Transverse colon (tissue), 4 donors: ENCODE results near the gene NEO1. TPM values are rescaled to one million over a fixed set of nuclear protein-coding genes. Genes with fewer than 3 reads are reported as not detected.
A peak's percentile ranks its signal among the peaks of the same experiment; 100 is the strongest.

Experiments used
- DNase-seq: peaks from one replicate; pipeline ENCODE4 v3.0.0-alpha.2; 2019
- H3K27ac ChIP-seq, 4 donors: fragments of 200-600 bp; sonication (generic); 2 replicates each; pipeline ENCODE4 v1.5.1; 2016 to 2018; ENCODE audit warnings: inconsistent platforms in 4 of 4
- H3K27me3 ChIP-seq: fragments of 200-600 bp; sonication (generic); 2 replicates; pipeline ENCODE4 v1.5.1; 2017; ENCODE audit warnings: inconsistent platforms
- H3K36me3 ChIP-seq, 4 donors: fragments of 200-600 bp; sonication (generic); 2 replicates each; pipeline ENCODE4 v1.5.1; 2017 to 2019; ENCODE audit warnings: inconsistent platforms in 4 of 4
- H3K4me1 ChIP-seq, 4 donors: fragments of 200-600 bp; sonication (generic); 2 replicates each; pipeline ENCODE4 v1.5.1; 2017 to 2020; ENCODE audit warnings: inconsistent platforms in 4 of 4
- H3K4me3 ChIP-seq, 4 donors: fragments of 200-600 bp; sonication (generic); 1 replicate in 1 of 4; 2 replicates in 3 of 4; pipeline versions ENCODE4 v1.5.1 to v1.6.1; 2017 to 2019; ENCODE audit warnings: inconsistent platforms in 4 of 4
- H3K9me3 ChIP-seq, 2 donors: fragments of 200-600 bp; sonication (generic); 2 replicates each; pipeline ENCODE4 v1.5.1; 2017 to 2019; ENCODE audit warnings: inconsistent platforms in 2 of 2
- CTCF ChIP-seq, 5 experiments: fragments of 200-600 bp in 3 of 5; fragments of 450-650 bp in 2 of 5; sonication (generic) in 3 of 5; IDR thresholded peaks; 1 replicate in 2 of 5; 2 replicates in 3 of 5; pipeline ENCODE4 v1.5.1; 2016 to 2017; ENCODE audit warnings: antibody characterized with exemption in 5 of 5, inconsistent platforms in 3 of 5, mild to moderate bottlenecking in 2 of 5, moderate library complexity in 1 of 5
- EP300 ChIP-seq: sonication (generic); formaldehyde crosslinking; IDR thresholded peaks from one replicate; pipeline ENCODE4 v1.6.1; 2017; ENCODE audit warnings: antibody characterized with exemption, low read depth
- POLR2A ChIP-seq: fragments of 450-650 bp; IDR thresholded peaks from one replicate; pipeline ENCODE4 v1.6.1; 2016; ENCODE audit warnings: antibody characterized with exemption, mild to moderate bottlenecking, moderate library complexity
- POLR2AphosphoS5 ChIP-seq, 3 donors: sonication (generic); formaldehyde crosslinking; IDR thresholded peaks; one replicate each; pipeline ENCODE4 v1.6.1; 2016; ENCODE audit warnings: antibody characterized with exemption in 3 of 3
- WGBS, 2 donors: methylation state at CpG; one replicate each; pipeline ENCODE4 v1.1.5; 2018; ENCODE audit warnings: low coverage in 1 of 2; 5-methylcytosine and 5-hydroxymethylcytosine counted together
- in situ Hi-C, 4 donors: fragments of 200-750 bp; cut with MboI; loops; one replicate each; pipeline versions ENCODE4 v1.15.0 to v1.15.1; 2017; ENCODE audit warnings: low sequenced_read_pairs in 3 of 4, low pct_ligation_motif_present in 1 of 4, low pct_unique_long_range_greater_than_20kb in 1 of 4
- intact Hi-C: fragments of 100-400 bp; cut with DNase I; formaldehyde crosslinking; loops from one replicate; pipeline ENCODE4 v1.15.1; 2023; ENCODE audit warnings: low total_unique reads
- total RNA-seq, 4 donors: library from RNA; depleted of rRNA; stranded (reverse); fragments of >200 nt; gene quantifications; one replicate each; pipeline ENCODE4 v1.1.0, GENCODE V29; 2016

NEO1 gene
- total RNA-seq, 4 donors from 2014 or later, result 100 to 188 (median 135) TPM

GRCh38 chr15:73078722-73079121 is 26.5 kb downstream of the NEO1 start:
- peak; percentile 30 for DNase-seq
- Histone ChIP-seq H3K27me3 (no peaks in the 10 kb centered on the region), H3K36me3 (no peaks in the 10 kb centered on the region), H3K27ac (peak overlapping the region in 3 of 4 donors; percentile 35 to 48 (median 37)), H3K4me3 (no peak overlapping the region), H3K9me3 (no peaks in the 10 kb centered on the region), H3K4me1 (peaks cover 10 to 94% (median 45%) of the 10 kb centered on the region in 4 donors)
- intact Hi-C loops, result no loop called here
- in situ Hi-C loops, result loop anchor here in 1 of 4 donors (10.0 kb wide), 1 partner anchor 284 kb away; no protein-coding TSS in a partner anchor
- TF ChIP-seq POLR2A, result no peak
- WGBS, 2 donors, result 17 to 45% methylated on average over 2 of the region's 2 CpGs

DNA sequence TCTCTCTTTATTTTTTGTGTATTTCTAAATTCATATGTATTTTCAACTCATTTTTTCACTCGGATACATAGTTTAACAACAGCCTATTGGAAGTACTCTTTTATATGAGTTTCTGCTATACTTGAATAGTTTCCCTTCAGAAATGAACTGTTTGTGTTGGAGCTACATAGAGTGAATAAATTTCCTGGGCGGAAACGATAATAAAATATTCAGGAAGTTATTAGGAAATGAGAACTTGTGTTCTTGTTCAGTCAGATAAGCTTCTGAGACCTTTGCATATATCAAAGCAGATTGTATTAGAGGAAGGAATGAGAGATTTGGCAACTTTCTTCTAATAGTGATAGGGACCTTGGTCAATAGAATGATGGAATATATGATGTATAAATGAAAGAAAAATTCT is 27.3 kb downstream of the NEO1 start:
- no peaks in the 10 kb centered on the region for H3K27me3 ChIP-seq
- H3K36me3 ChIP-seq, result no peaks in the 10 kb centered on the region
- in situ Hi-C loops, result loop anchor here in 1 of 4 donors (10.0 kb wide), 1 partner anchor 285 kb away; no protein-coding TSS in a partner anchor
- peak overlapping the region in 1 of 4 donors; percentile 35 for H3K27ac ChIP-seq
- H3K9me3 ChIP-seq, result no peaks in the 10 kb centered on the region
- DNase-seq, result no peak
- H3K4me3 ChIP-seq, result no peak overlapping the region
- peaks cover 10 to 87% (median 42%) of the 10 kb centered on the region in 4 donors for H3K4me1 ChIP-seq
- 44 to 47% methylated on average over 3 of the region's 3 CpGs for WGBS, 2 donors
- intact Hi-C loops, result no loop called here
- TF ChIP-seq EP300, result no peak
- no peak for TF ChIP-seq CTCF (IDR thresholded peaks at IDR 0.05)
- TF ChIP-seq POLR2AphosphoS5 (IDR thresholded peaks at IDR 0.05), result no peak
- TF ChIP-seq POLR2A, result no peak

DNA sequence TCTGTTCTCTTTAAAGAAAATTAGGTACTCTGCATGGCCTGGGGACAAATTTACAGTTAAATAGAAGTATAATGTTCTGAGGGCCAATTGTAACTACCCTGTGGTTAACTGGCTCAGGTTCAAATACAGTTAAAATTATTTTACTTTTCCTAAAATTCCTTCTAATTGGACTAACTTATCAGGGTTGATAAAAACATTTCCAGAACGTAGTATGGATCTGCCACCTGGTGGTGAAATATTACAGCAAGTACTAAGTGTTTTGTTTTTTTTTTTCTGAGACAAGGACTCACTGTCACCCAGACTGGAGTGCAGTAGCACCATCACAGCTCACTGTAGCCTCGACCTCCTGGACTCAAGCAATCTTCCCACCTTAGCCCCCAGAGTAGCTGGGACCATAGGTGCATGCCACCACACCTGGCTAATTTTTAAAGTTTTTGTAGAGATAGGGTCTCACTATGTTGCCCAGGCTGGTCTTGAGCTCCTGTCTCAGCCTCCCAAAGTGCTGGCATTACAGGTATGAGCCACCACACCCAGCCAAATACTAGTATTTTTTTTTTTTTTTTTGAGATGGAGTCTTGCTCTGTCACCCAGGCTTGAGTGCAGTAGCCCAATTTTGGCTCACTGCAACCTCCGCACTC is 29.2 kb downstream of the NEO1 start:
- WGBS, 2 donors, result 37 to 100% methylated on average over 1 to 3 of the region's 3 CpGs
- intact Hi-C loops, result loop anchor here (1.0 kb wide), 1 partner anchor 285 kb away; no protein-coding TSS in a partner anchor

DNA sequence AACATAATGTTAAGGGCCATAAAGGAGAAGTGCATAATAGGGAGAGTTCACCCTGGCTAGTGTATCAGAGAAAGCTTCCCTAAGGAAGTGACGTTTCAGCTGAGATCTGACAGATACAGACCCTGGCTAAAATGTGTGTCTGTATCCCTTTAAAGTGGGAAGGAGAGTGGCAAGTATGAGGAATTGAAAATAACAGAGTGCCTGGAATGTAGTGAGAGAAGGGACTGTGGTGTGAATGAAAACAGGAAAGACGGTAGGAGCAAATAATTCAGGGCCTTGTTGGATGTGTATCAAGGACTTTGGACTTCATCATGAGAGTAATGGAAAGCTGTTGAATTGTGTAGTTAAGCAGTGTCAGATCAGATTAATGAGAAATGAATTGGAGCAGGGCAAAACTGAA is 30.5 kb downstream of the NEO1 start:
- intact Hi-C loops, result no loop called here
- H3K27me3 ChIP-seq, result no peaks in the 10 kb centered on the region
- H3K9me3 ChIP-seq, result no peaks in the 10 kb centered on the region
- TF ChIP-seq POLR2A (no peak), POLR2AphosphoS5 (IDR thresholded peaks at IDR 0.05) (peak in 1 of 3 donors; percentile 10)
- 6 to 17% methylated on average over 2 of the region's 2 CpGs for WGBS, 2 donors
- no peak for DNase-seq
- peak overlapping the region in 2 of 4 donors; percentile 30 to 35 for H3K27ac ChIP-seq
- H3K4me1 ChIP-seq, result peaks cover 10 to 59% (median 29%) of the 10 kb centered on the region in 4 donors
- in situ Hi-C loops, result loop anchor here in 3 of 4 donors (5.0 to 10.0 kb wide), 2 partner anchors 286 to 288 kb away; no protein-coding TSS in a partner anchor
- H3K36me3 ChIP-seq, result no peaks in the 10 kb centered on the region
- no peak overlapping the region for H3K4me3 ChIP-seq

More for the DNA sequence above, 29.2 kb downstream of the NEO1 start:
- TF ChIP-seq CTCF (IDR thresholded peaks at IDR 0.05), result peak; percentile 68 to 74 (median 71)
- TF ChIP-seq EP300, result no peak
- no peak for TF ChIP-seq POLR2AphosphoS5 (IDR thresholded peaks at IDR 0.05)
- no peak for TF ChIP-seq POLR2A
- H3K9me3 ChIP-seq, result no peaks in the 10 kb centered on the region
- peaks cover 10 to 69% (median 34%) of the 10 kb centered on the region in 4 donors for H3K4me1 ChIP-seq
- DNase-seq, result no peak
- no peak overlapping the region for H3K4me3 ChIP-seq
- in situ Hi-C loops, result loop anchor here in 3 of 4 donors (5.0 to 10.0 kb wide), 2 partner anchors 284 to 287 kb away; no protein-coding TSS in a partner anchor
- H3K27me3 ChIP-seq, result no peaks in the 10 kb centered on the region
- no peak overlapping the region for H3K27ac ChIP-seq
- no peaks in the 10 kb centered on the region for H3K36me3 ChIP-seq

DNA sequence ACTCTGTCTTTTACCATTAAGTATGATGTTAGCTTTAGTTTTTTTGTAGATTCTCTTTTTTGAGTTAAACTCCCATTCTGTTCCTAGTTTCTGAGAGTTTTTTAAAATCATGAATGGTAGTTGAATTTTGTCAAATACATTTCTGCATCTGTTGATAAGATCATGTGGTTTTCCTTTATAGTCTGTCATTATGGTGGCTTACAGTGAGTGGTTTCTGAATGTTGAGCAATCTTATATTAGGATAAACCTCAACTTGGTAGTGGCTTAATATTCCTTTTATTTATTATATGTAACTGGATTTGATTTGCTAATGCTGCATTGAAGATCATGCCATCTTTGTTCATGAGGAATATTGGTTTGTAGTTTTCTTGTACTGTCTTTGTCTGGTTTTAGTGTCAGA is 34.8 kb downstream of the NEO1 start:
- in situ Hi-C loops (loop anchor here in 2 of 4 donors (10.0 kb wide), 1 partner anchor 292 kb away; no protein-coding TSS in a partner anchor), intact Hi-C loops (no loop called here)

More for the DNA sequence above, 34.8 kb downstream of the NEO1 start:
- no peak for DNase-seq
- H3K4me1 ChIP-seq, result peaks cover 0 to 18% (median 8%) of the 10 kb centered on the region in 4 donors
- H3K27me3 ChIP-seq, result peaks cover 6% of the 10 kb centered on the region
- no peaks in the 10 kb centered on the region for H3K36me3 ChIP-seq
- no peak overlapping the region for H3K4me3 ChIP-seq
- no peak for TF ChIP-seq POLR2AphosphoS5 (IDR thresholded peaks at IDR 0.05)
- TF ChIP-seq EP300, result no peak
- no peak for TF ChIP-seq POLR2A
- TF ChIP-seq CTCF (IDR thresholded peaks at IDR 0.05), result no peak
- no peaks in the 10 kb centered on the region for H3K9me3 ChIP-seq
- no peak overlapping the region for H3K27ac ChIP-seq
